NCI-H524 (cell line): ENCODE results near the gene WASF2.
"Not testable (repeated sequence)": the region's sequence is repeated elsewhere in the genome, so short reads cannot be mapped to it uniquely, and the experiment has no call there.

Source experiments
- DNase-seq, 2 experiments: peaks; one replicate each; lab custom pipeline; 2025; lab: John Stamatoyannopoulos, UW

WASF2 gene

GRCh38 chr1:27451343-27451742 lies 38.6 kb downstream of the WASF2 start:
- no peak for DNase-seq

GRCh38 chr1:27448982-27449381 lies 41.0 kb downstream of the WASF2 start:
- DNase-seq, result no peak

GRCh38 chr1:27447883-27448282 lies 42.1 kb downstream of the WASF2 start:
- no peak for DNase-seq

GRCh38 chr1:27447399-27447798 lies 42.6 kb downstream of the WASF2 start:
- no peak for DNase-seq

- DNase-seq, result no peak
Observed at GRCh38 chr1:27446496-27447020, 43.4 kb downstream of the WASF2 start.

GRCh38 chr1:27445177-27445936 lies 44.6 kb downstream of the WASF2 start:
- peak in 1 of 2 experiments; percentile 42 for DNase-seq

- DNase-seq, result no peak
Observed at GRCh38 chr1:27444632-27445031, 45.3 kb downstream of the WASF2 start.

- no peak for DNase-seq
Observed at GRCh38 chr1:27439150-27439549, 50.8 kb downstream of the WASF2 start.

GRCh38 chr1:27438621-27439061 lies 51.3 kb downstream of the WASF2 start:
- no peak for DNase-seq

GRCh38 chr1:27436204-27437159 lies 53.5 kb downstream of the WASF2 start:
- DNase-seq, result peak in 1 of 2 experiments; percentile 11

GRCh38 chr1:27435566-27436203 lies 54.3 kb downstream of the WASF2 start:
- no peak for DNase-seq

GRCh38 chr1:27433706-27434105 lies 56.3 kb downstream of the WASF2 start:
- DNase-seq, result no peak

- not testable (repeated sequence) for DNase-seq
Observed at GRCh38 chr1:27432725-27433124, 57.2 kb downstream of the WASF2 start.

- peak; percentile 4 to 23 for DNase-seq
Observed at GRCh38 chr1:27431601-27431940, 58.4 kb downstream of the WASF2 start.

GRCh38 chr1:27430903-27431600 lies 58.9 kb downstream of the WASF2 start:
- DNase-seq, result no peak

- DNase-seq, result no peak
Observed at GRCh38 chr1:27429029-27429425, 60.9 kb downstream of the WASF2 start.

- DNase-seq, result peak; percentile 29 to 79
Observed at GRCh38 chr1:27428316-27429028, 61.5 kb downstream of the WASF2 start.

- no peak for DNase-seq
Observed at GRCh38 chr1:27427816-27428315, 62.1 kb downstream of the WASF2 start.

GRCh38 chr1:27427329-27427728 lies 62.6 kb downstream of the WASF2 start:
- no peak for DNase-seq

- no peak for DNase-seq
Observed at GRCh38 chr1:27423709-27424108, 66.3 kb downstream of the WASF2 start.
